Natural killer cell (primary cell): ENCODE measurements around the gene CREG1. TPM values are rescaled to one million over a fixed set of nuclear protein-coding genes. Genes with fewer than 3 reads are reported as not detected.

Source experiments
- ATAC-seq, 3 donors: fragments of 150-1000 bp in 2 of 3; fragments of 200-7000 bp in 1 of 3; cut with Tn5 transposase; 1 replicate in 1 of 3; 2 replicates in 2 of 3; pipeline ENCODE4 v1.10.0; 2021; ENCODE audit warnings: mild to moderate bottlenecking in 2 of 3, moderate library complexity in 2 of 3
- DNase-seq, 2 donors: peaks; one replicate each; pipeline versions ENCODE4 v3.0.0 to v3.0.0-alpha.2; 2013 to 2021; ENCODE audit warnings: mixed read lengths in 1 of 2
- H3K27ac ChIP-seq: one replicate; pipeline ENCODE4 v1.5.1; 2013; ENCODE audit warnings: mild to moderate bottlenecking, low read length
- H3K27me3 ChIP-seq: one replicate; pipeline ENCODE4 v1.6.1; 2013; ENCODE audit warnings: low read length; ENCODE audit not compliant: control insufficient read depth, insufficient read depth
- H3K36me3 ChIP-seq: one replicate; pipeline ENCODE4 v1.6.1; 2013; ENCODE audit warnings: low read length; ENCODE audit not compliant: control insufficient read depth, insufficient read depth
- H3K4me1 ChIP-seq: one replicate; pipeline ENCODE4 v1.6.1; 2013; ENCODE audit warnings: low read length; ENCODE audit not compliant: control insufficient read depth, insufficient read depth
- H3K4me3 ChIP-seq: one replicate; pipeline ENCODE4 v1.5.1; 2013; ENCODE audit warnings: low read length
- H3K9me3 ChIP-seq: one replicate; pipeline ENCODE4 v1.6.1; 2013; ENCODE audit warnings: low read length; ENCODE audit not compliant: control insufficient read depth, insufficient read depth
- H3K27ac Mint-ChIP-seq, 2 donors: one replicate each; pipeline ENCODE4 v1.8.0; 2022; ENCODE audit warnings: mild to moderate bottlenecking in 2 of 2, mixed read lengths in 2 of 2, moderate library complexity in 1 of 2
- H3K27me3 Mint-ChIP-seq, 2 donors: one replicate each; pipeline ENCODE4 v1.8.0; 2022; ENCODE audit warnings: low read depth in 2 of 2, mixed read lengths in 2 of 2
- H3K36me3 Mint-ChIP-seq: one replicate; pipeline ENCODE4 v1.8.0; 2022; ENCODE audit warnings: mixed read lengths
- H3K4me1 Mint-ChIP-seq, 2 donors: one replicate each; pipeline ENCODE4 v1.8.0; 2022; ENCODE audit warnings: mixed read lengths in 2 of 2
- H3K4me3 Mint-ChIP-seq: one replicate; pipeline ENCODE4 v1.8.0; 2022; ENCODE audit warnings: mild to moderate bottlenecking, moderate library complexity, mixed read lengths
- H3K9me3 Mint-ChIP-seq, 2 donors: one replicate each; pipeline ENCODE4 v1.8.0; 2022; ENCODE audit warnings: mixed read lengths in 2 of 2
- CTCF ChIP-seq: fragments of 200-600 bp; IDR thresholded peaks from one replicate; pipeline ENCODE4 v1.8.0; 2022; ENCODE audit warnings: antibody characterized with exemption
- WGBS: methylation state at CpG from one replicate; pipeline ENCODE4 v1.1.7; 2013; ENCODE audit warnings: missing lambda C conversion rate; ENCODE audit not compliant: insufficient coverage; 5-methylcytosine and 5-hydroxymethylcytosine counted together
- intact Hi-C: fragments of 100-400 bp; cut with micrococcal nuclease; formaldehyde crosslinking; loops from one replicate; pipeline ENCODE4 v1.14.2; 2022
- total RNA-seq, 4 donors: library from RNA; stranded (reverse); fragments of 120-200 nt in 1 of 4; gene quantifications; one replicate each; pipeline versions ENCODE4 v1.2.3 to v1.2.4, GENCODE V29; 2013 to 2022

CREG1 gene
- total RNA-seq, 3 donors from 2014 or later (not counting 1 experiment from before 2014, with no cell fraction given), result 6.7 to 15.8 (median 8.9) TPM

DNA sequence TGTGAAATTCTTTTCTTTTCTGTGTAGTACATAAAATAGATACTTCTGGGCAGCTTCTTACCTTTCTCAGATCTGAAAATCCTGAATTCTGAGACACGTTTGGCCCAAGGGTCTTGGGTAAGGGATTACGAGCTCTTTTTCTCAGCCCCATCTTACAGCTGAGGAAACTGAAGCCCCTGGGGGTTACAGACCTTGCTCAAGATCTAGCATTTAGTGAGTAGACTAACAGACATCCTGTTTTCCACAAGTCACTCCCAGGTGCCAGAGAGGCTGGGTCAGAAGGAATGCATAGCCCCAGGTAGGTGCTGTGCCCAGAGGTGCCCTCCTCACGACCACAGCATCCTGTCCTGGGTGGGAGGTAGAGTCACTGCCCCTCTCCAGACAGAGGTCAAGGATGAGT lies 13.2 kb upstream of the CREG1 start:
- no peak overlapping the region for H3K4me3 Mint-ChIP-seq
- intact Hi-C loops, result no loop called here
- H3K9me3 ChIP-seq, result no peaks in the 10 kb centered on the region
- H3K27ac Mint-ChIP-seq, result no peak overlapping the region
- peaks cover 0 to 4% of the 10 kb centered on the region in 2 donors for H3K27me3 Mint-ChIP-seq
- DNase-seq (no peak), ATAC-seq (no peak)
- no peaks in the 10 kb centered on the region for H3K4me1 Mint-ChIP-seq
- H3K4me3 ChIP-seq, result no peak overlapping the region
- no peak for TF ChIP-seq CTCF
- H3K27ac ChIP-seq, result no peak overlapping the region
- H3K27me3 ChIP-seq, result no peaks in the 10 kb centered on the region
- H3K4me1 ChIP-seq, result no peaks in the 10 kb centered on the region
- H3K36me3 ChIP-seq, result no peaks in the 10 kb centered on the region
- WGBS, result 73% methylated on average over 3 of the region's 3 CpGs
- no peaks in the 10 kb centered on the region for H3K36me3 Mint-ChIP-seq
- no peaks in the 10 kb centered on the region for H3K9me3 Mint-ChIP-seq

GRCh38 chr1:167565922-167566321 lies 12.4 kb upstream of the CREG1 start:
- Mint-ChIP-seq H3K27me3 (peaks cover 0 to 6% of the 10 kb centered on the region in 2 donors), H3K36me3 (no peaks in the 10 kb centered on the region), H3K9me3 (no peaks in the 10 kb centered on the region), H3K27ac (no peak overlapping the region), H3K4me3 (no peak overlapping the region), H3K4me1 (no peaks in the 10 kb centered on the region)
- ATAC-seq (no peak), DNase-seq (no peak)
- H3K9me3 ChIP-seq, result no peaks in the 10 kb centered on the region
- intact Hi-C loops, result no loop called here
- no peak overlapping the region for H3K27ac ChIP-seq
- WGBS, result 81% methylated on average over 5 of the region's 5 CpGs
- no peak for TF ChIP-seq CTCF
- H3K27me3 ChIP-seq, result no peaks in the 10 kb centered on the region
- H3K4me3 ChIP-seq, result no peak overlapping the region
- H3K36me3 ChIP-seq, result no peaks in the 10 kb centered on the region
- H3K4me1 ChIP-seq, result no peaks in the 10 kb centered on the region

GRCh38 chr1:167564612-167565270 lies 11.2 kb upstream of the CREG1 start:
- no peak for TF ChIP-seq CTCF
- no peak overlapping the region for H3K27ac Mint-ChIP-seq
- no peak overlapping the region for H3K4me3 Mint-ChIP-seq
- Histone ChIP-seq H3K27ac (no peak overlapping the region), H3K4me1 (no peaks in the 10 kb centered on the region), H3K27me3 (no peaks in the 10 kb centered on the region), H3K9me3 (no peaks in the 10 kb centered on the region), H3K36me3 (no peaks in the 10 kb centered on the region), H3K4me3 (no peak overlapping the region)
- DNase-seq, result no peak
- ATAC-seq, result no peak
- H3K4me1 Mint-ChIP-seq, result no peaks in the 10 kb centered on the region
- intact Hi-C loops, result no loop called here
- no peaks in the 10 kb centered on the region for H3K9me3 Mint-ChIP-seq
- 78% methylated on average over 5 of the region's 5 CpGs for WGBS
- H3K27me3 Mint-ChIP-seq, result peaks cover 0 to 6% of the 10 kb centered on the region in 2 donors
- H3K36me3 Mint-ChIP-seq, result no peaks in the 10 kb centered on the region
